Measurements from ENCODE around the gene ITGA7.
"Not testable (repeated sequence)": the region's sequence is repeated elsewhere in the genome, so short reads cannot be mapped to it uniquely, and the experiment has no call there.

Gene ITGA7

GRCh38 chr12:55653031-55653430, 54.7 kb downstream of the ITGA7 start:
- TF ChIP-seq EZH2phosphoT487 (IDR thresholded peaks at IDR 0.05; ENCODE audit: borderline replicate concordance, low read length), result no peak
- no peak for TF ChIP-seq CTCF (IDR thresholded peaks at IDR 0.05; ENCODE audit: low read depth, low read length, poor library complexity, severe bottlenecking)

GRCh38 chr12:55652352-55652751, 55.4 kb downstream of the ITGA7 start:
- H3K79me2 ChIP-seq (ENCODE audit: control insufficient read depth, low read length), result no peaks in the 10 kb centered on the region
- no peaks in the 10 kb centered on the region for H3K27me3 ChIP-seq (ENCODE audit: control insufficient read depth, low read length)
- TF ChIP-seq EZH2phosphoT487 (IDR thresholded peaks at IDR 0.05; ENCODE audit: borderline replicate concordance, low read length) (no peak), CTCF (IDR thresholded peaks at IDR 0.05; ENCODE audit: low read depth, low read length, poor library complexity, severe bottlenecking) (no peak)
- peaks cover 9% of the 10 kb centered on the region for H3K9me3 ChIP-seq (ENCODE audit: control insufficient read depth, insufficient read depth, low read length)
- no peaks in the 10 kb centered on the region for H3K36me3 ChIP-seq (ENCODE audit: control insufficient read depth, low read length)
- H3F3A ChIP-seq (ENCODE audit: control insufficient read depth, insufficient read depth), result no peaks in the 10 kb centered on the region
- no peak overlapping the region for H3K27ac ChIP-seq (ENCODE audit: low read depth, low read length)
- peaks cover 5% of the 10 kb centered on the region; the same call in 1 of the 2 replicates for H3K4me1 ChIP-seq (ENCODE audit: control insufficient read depth, low read length)
- no peak overlapping the region for H3K4me3 ChIP-seq (ENCODE audit: low read length)
- H3K4me2 ChIP-seq (ENCODE audit: low read length), result no peak overlapping the region
- H4K20me1 ChIP-seq (ENCODE audit: control insufficient read depth, insufficient read depth, low read depth, low read length), result no peaks in the 10 kb centered on the region
- no peaks in the 10 kb centered on the region for H3K9me2 ChIP-seq (replicated peaks; ENCODE audit: control insufficient read depth, low read length)

More at GRCh38 chr12:55653031-55653430, 54.7 kb downstream of the ITGA7 start:
- Histone ChIP-seq H3K4me2 (ENCODE audit: low read length) (no peak overlapping the region), H3K4me1 (ENCODE audit: control insufficient read depth, low read length) (peaks cover 5% of the 10 kb centered on the region; the same call in 1 of the 2 replicates), H3K27me3 (ENCODE audit: control insufficient read depth, low read length) (no peaks in the 10 kb centered on the region), H3K79me2 (ENCODE audit: control insufficient read depth, low read length) (no peaks in the 10 kb centered on the region), H3K27ac (ENCODE audit: low read depth, low read length) (no peak overlapping the region), H3F3A (ENCODE audit: control insufficient read depth, insufficient read depth) (no peaks in the 10 kb centered on the region), H3K9me3 (ENCODE audit: control insufficient read depth, insufficient read depth, low read length) (peaks cover 9% of the 10 kb centered on the region), H4K20me1 (ENCODE audit: control insufficient read depth, insufficient read depth, low read depth, low read length) (no peaks in the 10 kb centered on the region), H3K9me2 (replicated peaks; ENCODE audit: control insufficient read depth, low read length) (no peaks in the 10 kb centered on the region), H3K36me3 (ENCODE audit: control insufficient read depth, low read length) (no peaks in the 10 kb centered on the region), H3K4me3 (ENCODE audit: low read length) (no peak overlapping the region)

GRCh38 chr12:55651299-55651683, 56.4 kb downstream of the ITGA7 start:
- peaks cover 9% of the 10 kb centered on the region for H3K9me3 ChIP-seq (ENCODE audit: control insufficient read depth, insufficient read depth, low read length)
- no peaks in the 10 kb centered on the region for H3K79me2 ChIP-seq (ENCODE audit: control insufficient read depth, low read length)
- no peak overlapping the region for H3K27ac ChIP-seq (ENCODE audit: low read depth, low read length)
- TF ChIP-seq CTCF (IDR thresholded peaks at IDR 0.05; ENCODE audit: low read depth, low read length, poor library complexity, severe bottlenecking), result no peak
- TF ChIP-seq EZH2phosphoT487 (IDR thresholded peaks at IDR 0.05; ENCODE audit: borderline replicate concordance, low read length), result no peak
- peaks cover 12% of the 10 kb centered on the region for H3K4me1 ChIP-seq (ENCODE audit: control insufficient read depth, low read length)
- H4K20me1 ChIP-seq (ENCODE audit: control insufficient read depth, insufficient read depth, low read depth, low read length), result no peaks in the 10 kb centered on the region
- no peaks in the 10 kb centered on the region for H3K27me3 ChIP-seq (ENCODE audit: control insufficient read depth, low read length)
- no peaks in the 10 kb centered on the region for H3F3A ChIP-seq (ENCODE audit: control insufficient read depth, insufficient read depth)
- H3K4me2 ChIP-seq (ENCODE audit: low read length), result no peak overlapping the region
- no peak overlapping the region for H3K4me3 ChIP-seq (ENCODE audit: low read length)
- no peaks in the 10 kb centered on the region for H3K36me3 ChIP-seq (ENCODE audit: control insufficient read depth, low read length)
- no peaks in the 10 kb centered on the region for H3K9me2 ChIP-seq (replicated peaks; ENCODE audit: control insufficient read depth, low read length)

- H3K9me3 ChIP-seq (ENCODE audit: control insufficient read depth, insufficient read depth, low read length); H3K36me3 ChIP-seq (ENCODE audit: control insufficient read depth, low read length); H3K27me3 ChIP-seq (ENCODE audit: control insufficient read depth, low read length): not testable (repeated sequence)
Observed at GRCh38 chr12:55650620-55651298, 56.9 kb downstream of the ITGA7 start.

More at GRCh38 chr12:55650620-55651298, 56.9 kb downstream of the ITGA7 start:
- H3K9me2 ChIP-seq (replicated peaks; ENCODE audit: control insufficient read depth, low read length); H3F3A ChIP-seq (ENCODE audit: control insufficient read depth, insufficient read depth); H3K4me3 ChIP-seq (ENCODE audit: low read length); H3K4me2 ChIP-seq (ENCODE audit: low read length); H4K20me1 ChIP-seq (ENCODE audit: control insufficient read depth, insufficient read depth, low read depth, low read length); H3K27ac ChIP-seq (ENCODE audit: low read depth, low read length); H3K79me2 ChIP-seq (ENCODE audit: control insufficient read depth, low read length): not testable (repeated sequence)
- H3K4me1 ChIP-seq (ENCODE audit: control insufficient read depth, low read length), result peaks cover 16% of the 10 kb centered on the region
